ENCODE measurements around the gene PDCD6IP. TPM values are rescaled to one million over a fixed set of nuclear protein-coding genes. Genes with fewer than 3 reads are reported as not detected.

The PDCD6IP gene
- total RNA-seq, 3 donors from 2014 or later, result 305 to 521 (median 428) TPM

- DNase-seq (peak in 2 of 3 donors; percentile 72 to 80), ATAC-seq (peak; percentile 88)
- Histone ChIP-seq H3K9me3 (no peaks in the 10 kb centered on the region), H3K4me1 (ENCODE audit: low read depth) (peaks cover 32% of the 10 kb centered on the region), H3K36me3 (ENCODE audit: low read depth) (no peaks in the 10 kb centered on the region), H3K4me3 (no peak overlapping the region)
- intact Hi-C loops (cut with DNase I, micrococcal nuclease), result no loop called here
- no peak for TF ChIP-seq CTCF (IDR thresholded peaks at IDR 0.05)
Measured at GRCh38 chr3:33807191-33807590, 8.8 kb downstream of the PDCD6IP start.

- no peak for ATAC-seq
- Histone ChIP-seq H3K36me3 (ENCODE audit: low read depth) (no peaks in the 10 kb centered on the region), H3K9me3 (no peaks in the 10 kb centered on the region), H3K4me1 (ENCODE audit: low read depth) (peaks cover 28% of the 10 kb centered on the region), H3K4me3 (no peak overlapping the region)
- no peak for TF ChIP-seq CTCF (IDR thresholded peaks at IDR 0.05)
- intact Hi-C loops (cut with DNase I, micrococcal nuclease), result no loop called here
- no peak for DNase-seq
Measured at GRCh38 chr3:33808559-33808958, 10.1 kb downstream of the PDCD6IP start.

- Histone ChIP-seq H3K9me3 (no peaks in the 10 kb centered on the region), H3K4me1 (ENCODE audit: low read depth) (peaks cover 28% of the 10 kb centered on the region), H3K4me3 (no peak overlapping the region), H3K36me3 (ENCODE audit: low read depth) (no peaks in the 10 kb centered on the region)
- TF ChIP-seq CTCF (IDR thresholded peaks at IDR 0.05), result no peak
- no peak for DNase-seq
- peak; percentile 28 for ATAC-seq
- intact Hi-C loops (cut with DNase I, micrococcal nuclease), result no loop called here
Measured at GRCh38 chr3:33810545-33810944, 12.1 kb downstream of the PDCD6IP start.

GRCh38 chr3:33821989-33822388 is 23.6 kb downstream of the PDCD6IP start:
- no peak for TF ChIP-seq CTCF (IDR thresholded peaks at IDR 0.05)
- ATAC-seq, result no peak
- H3K9me3 ChIP-seq, result no peaks in the 10 kb centered on the region
- H3K4me3 ChIP-seq, result no peak overlapping the region
- H3K4me1 ChIP-seq (ENCODE audit: low read depth), result no peaks in the 10 kb centered on the region
- H3K36me3 ChIP-seq (ENCODE audit: low read depth), result no peaks in the 10 kb centered on the region
- intact Hi-C loops (cut with DNase I, micrococcal nuclease), result no loop called here
- DNase-seq, result no peak

GRCh38 chr3:33823821-33824220 is 25.4 kb downstream of the PDCD6IP start:
- ATAC-seq (no peak), DNase-seq (no peak)
- H3K4me3 ChIP-seq, result no peak overlapping the region
- intact Hi-C loops (cut with DNase I, micrococcal nuclease), result no loop called here
- peaks cover 4% of the 10 kb centered on the region for H3K36me3 ChIP-seq (ENCODE audit: low read depth)
- H3K9me3 ChIP-seq, result no peaks in the 10 kb centered on the region
- no peak for TF ChIP-seq CTCF (IDR thresholded peaks at IDR 0.05)
- H3K4me1 ChIP-seq (ENCODE audit: low read depth), result no peaks in the 10 kb centered on the region

- Histone ChIP-seq H3K4me1 (ENCODE audit: low read depth) (no peaks in the 10 kb centered on the region), H3K4me3 (no peak overlapping the region), H3K36me3 (ENCODE audit: low read depth) (peaks cover 4% of the 10 kb centered on the region), H3K9me3 (no peaks in the 10 kb centered on the region)
- no peak for DNase-seq
- ATAC-seq, result no peak
- intact Hi-C loops (cut with DNase I, micrococcal nuclease), result no loop called here
- no peak for TF ChIP-seq CTCF (IDR thresholded peaks at IDR 0.05)
Measured at GRCh38 chr3:33825111-33825510, 26.7 kb downstream of the PDCD6IP start.

Data from mucosa of descending colon (tissue), 3 donors.